Measurements from ENCODE around the gene NFE2L2.

NFE2L2 gene

GRCh38 chr2:177285892-177286715, 21.6 kb upstream of the NFE2L2 start:
- H3K27me3 ChIP-seq (ENCODE audit: insufficient read depth, insufficient read length) = no peaks in the 10 kb centered on the region
- TF ChIP-seq ZNF274 (IDR thresholded peaks at IDR 0.05; ENCODE audit: low read depth, low read length) (no peak), SUZ12 (IDR thresholded peaks at IDR 0.05; ENCODE audit: extremely low read depth, insufficient read depth, insufficient read length) (no peak), YY1 (IDR thresholded peaks at IDR 0.05; ENCODE audit: insufficient read depth, insufficient read length) (no peak)
- no peaks in the 10 kb centered on the region for H3K4me1 ChIP-seq (ENCODE audit: insufficient read depth, insufficient read length)
- H3K4me3 ChIP-seq (ENCODE audit: insufficient read length, low read depth) = no peak overlapping the region
- H3K9ac ChIP-seq (ENCODE audit: insufficient read length, low read depth) = no peak overlapping the region
- no peaks in the 10 kb centered on the region for H3K9me3 ChIP-seq (ENCODE audit: insufficient read depth, low read length)
- no peaks in the 10 kb centered on the region for H3K36me3 ChIP-seq (ENCODE audit: insufficient read depth, insufficient read length, low read length)
- no peak for DNase-seq (ENCODE audit: low read depth, low spot score)

GRCh38 chr2:177284531-177284930, 20.0 kb upstream of the NFE2L2 start:
- H3K9ac ChIP-seq (ENCODE audit: insufficient read length, low read depth) = no peak overlapping the region
- H3K9me3 ChIP-seq (ENCODE audit: insufficient read depth, low read length) = no peaks in the 10 kb centered on the region
- H3K27me3 ChIP-seq (ENCODE audit: insufficient read depth, insufficient read length) = no peaks in the 10 kb centered on the region
- H3K4me1 ChIP-seq (ENCODE audit: insufficient read depth, insufficient read length) = no peaks in the 10 kb centered on the region
- no peak for DNase-seq (ENCODE audit: low read depth, low spot score)
- no peak overlapping the region for H3K4me3 ChIP-seq (ENCODE audit: insufficient read length, low read depth)
- TF ChIP-seq ZNF274 (IDR thresholded peaks at IDR 0.05; ENCODE audit: low read depth, low read length) = no peak
- TF ChIP-seq SUZ12 (IDR thresholded peaks at IDR 0.05; ENCODE audit: extremely low read depth, insufficient read depth, insufficient read length) = no peak
- no peak for TF ChIP-seq YY1 (IDR thresholded peaks at IDR 0.05; ENCODE audit: insufficient read depth, insufficient read length)
- H3K36me3 ChIP-seq (ENCODE audit: insufficient read depth, insufficient read length, low read length) = no peaks in the 10 kb centered on the region

GRCh38 chr2:177283906-177284305, 19.4 kb upstream of the NFE2L2 start:
- TF ChIP-seq YY1 (IDR thresholded peaks at IDR 0.05; ENCODE audit: insufficient read depth, insufficient read length) (no peak), ZNF274 (IDR thresholded peaks at IDR 0.05; ENCODE audit: low read depth, low read length) (no peak), SUZ12 (IDR thresholded peaks at IDR 0.05; ENCODE audit: extremely low read depth, insufficient read depth, insufficient read length) (no peak)
- Histone ChIP-seq H3K27me3 (ENCODE audit: insufficient read depth, insufficient read length) (no peaks in the 10 kb centered on the region), H3K36me3 (ENCODE audit: insufficient read depth, insufficient read length, low read length) (no peaks in the 10 kb centered on the region), H3K4me3 (ENCODE audit: insufficient read length, low read depth) (no peak overlapping the region), H3K9ac (ENCODE audit: insufficient read length, low read depth) (no peak overlapping the region), H3K4me1 (ENCODE audit: insufficient read depth, insufficient read length) (no peaks in the 10 kb centered on the region), H3K9me3 (ENCODE audit: insufficient read depth, low read length) (no peaks in the 10 kb centered on the region)
- DNase-seq (ENCODE audit: low read depth, low spot score) = no peak

DNA sequence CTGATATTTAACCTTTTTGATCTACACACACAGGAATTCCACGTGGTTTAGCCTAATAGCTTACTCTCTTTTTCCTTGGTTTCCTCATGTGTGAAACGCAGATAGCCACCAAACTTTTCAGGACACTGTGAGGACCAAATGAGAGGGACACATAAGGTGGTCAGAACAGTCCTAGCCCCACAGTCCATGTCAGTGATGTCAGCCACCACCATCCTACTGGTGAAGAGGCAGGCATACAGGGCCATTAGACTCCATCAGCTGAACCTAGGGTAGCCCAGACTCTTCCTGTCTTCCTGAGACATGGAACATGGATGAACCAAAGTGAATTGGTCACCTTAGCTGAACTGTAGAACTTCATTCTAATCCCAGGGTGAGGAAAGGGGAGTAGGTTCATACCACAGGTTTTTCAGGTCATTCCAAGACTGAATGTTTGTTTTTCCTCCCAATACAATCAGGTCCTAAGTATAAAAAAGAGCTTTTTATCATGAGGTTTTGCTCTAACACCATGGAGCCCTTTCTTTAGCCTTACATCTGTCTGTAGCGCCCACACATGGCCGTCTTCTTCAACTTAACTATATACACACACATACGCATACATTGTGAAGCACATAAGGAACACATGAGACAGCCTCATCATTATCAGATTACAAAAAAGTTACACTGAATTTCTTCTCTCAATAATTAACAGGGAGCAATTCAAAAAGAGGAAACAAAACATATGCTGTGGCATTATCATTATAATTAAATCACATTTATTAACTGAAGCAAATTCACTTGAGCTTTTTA, 18.5 kb upstream of the NFE2L2 start:
- no peak for DNase-seq (ENCODE audit: low read depth, low spot score)
- H3K9ac ChIP-seq (ENCODE audit: insufficient read length, low read depth) = no peak overlapping the region
- no peaks in the 10 kb centered on the region for H3K9me3 ChIP-seq (ENCODE audit: insufficient read depth, low read length)
- H3K27me3 ChIP-seq (ENCODE audit: insufficient read depth, insufficient read length) = no peaks in the 10 kb centered on the region
- no peaks in the 10 kb centered on the region for H3K4me1 ChIP-seq (ENCODE audit: insufficient read depth, insufficient read length)
- no peaks in the 10 kb centered on the region for H3K36me3 ChIP-seq (ENCODE audit: insufficient read depth, insufficient read length, low read length)
- H3K4me3 ChIP-seq (ENCODE audit: insufficient read length, low read depth) = no peak overlapping the region
- no peak for TF ChIP-seq ZNF274 (IDR thresholded peaks at IDR 0.05; ENCODE audit: low read depth, low read length)
- TF ChIP-seq YY1 (IDR thresholded peaks at IDR 0.05; ENCODE audit: insufficient read depth, insufficient read length) = no peak
- TF ChIP-seq SUZ12 (IDR thresholded peaks at IDR 0.05; ENCODE audit: extremely low read depth, insufficient read depth, insufficient read length) = no peak

DNA sequence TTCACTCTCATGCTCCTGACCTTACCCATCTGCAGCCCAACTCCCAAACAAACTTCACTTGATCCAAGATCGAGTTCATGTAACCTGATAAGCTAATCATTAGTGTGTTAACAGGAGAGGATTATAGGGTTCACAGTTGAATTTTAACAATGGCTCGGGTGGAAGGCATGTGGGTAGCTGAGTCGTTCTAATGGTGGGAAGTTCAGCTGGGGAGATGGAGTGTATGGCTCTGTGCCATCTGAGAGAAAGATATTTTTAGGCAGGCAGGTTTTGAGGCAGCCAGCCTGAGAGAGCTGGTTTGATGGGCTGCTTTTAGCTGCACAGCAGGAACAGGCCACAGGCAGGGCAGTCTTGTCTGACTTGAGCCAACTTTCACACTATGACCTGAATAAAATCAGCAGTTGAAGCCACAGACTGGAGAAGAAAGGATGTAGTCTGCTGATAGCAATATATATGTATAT, 17.7 kb upstream of the NFE2L2 start:
- Histone ChIP-seq H3K4me3 (ENCODE audit: insufficient read length, low read depth) (no peak overlapping the region), H3K9me3 (ENCODE audit: insufficient read depth, low read length) (no peaks in the 10 kb centered on the region), H3K9ac (ENCODE audit: insufficient read length, low read depth) (no peak overlapping the region), H3K27me3 (ENCODE audit: insufficient read depth, insufficient read length) (no peaks in the 10 kb centered on the region), H3K4me1 (ENCODE audit: insufficient read depth, insufficient read length) (no peaks in the 10 kb centered on the region), H3K36me3 (ENCODE audit: insufficient read depth, insufficient read length, low read length) (no peaks in the 10 kb centered on the region)
- TF ChIP-seq YY1 (IDR thresholded peaks at IDR 0.05; ENCODE audit: insufficient read depth, insufficient read length) (no peak), ZNF274 (IDR thresholded peaks at IDR 0.05; ENCODE audit: low read depth, low read length) (no peak), SUZ12 (IDR thresholded peaks at IDR 0.05; ENCODE audit: extremely low read depth, insufficient read depth, insufficient read length) (no peak)
- DNase-seq (ENCODE audit: low read depth, low spot score) = no peak

GRCh38 chr2:177281400-177282180, 17.1 kb upstream of the NFE2L2 start:
- no peaks in the 10 kb centered on the region for H3K4me1 ChIP-seq (ENCODE audit: insufficient read depth, insufficient read length)
- TF ChIP-seq YY1 (IDR thresholded peaks at IDR 0.05; ENCODE audit: insufficient read depth, insufficient read length) (no peak), ZNF274 (IDR thresholded peaks at IDR 0.05; ENCODE audit: low read depth, low read length) (no peak), SUZ12 (IDR thresholded peaks at IDR 0.05; ENCODE audit: extremely low read depth, insufficient read depth, insufficient read length) (no peak)
- no peaks in the 10 kb centered on the region for H3K27me3 ChIP-seq (ENCODE audit: insufficient read depth, insufficient read length)
- no peak overlapping the region for H3K4me3 ChIP-seq (ENCODE audit: insufficient read length, low read depth)
- H3K36me3 ChIP-seq (ENCODE audit: insufficient read depth, insufficient read length, low read length) = no peaks in the 10 kb centered on the region
- no peak for DNase-seq (ENCODE audit: low read depth, low spot score)
- H3K9me3 ChIP-seq (ENCODE audit: insufficient read depth, low read length) = no peaks in the 10 kb centered on the region
- H3K9ac ChIP-seq (ENCODE audit: insufficient read length, low read depth) = no peak overlapping the region
